NOMO-1 treated with dmso at 0.1 percent for 144 hours (cell line): ENCODE data around the gene TMEM132D.

Experiments used
- DNase-seq: peaks from one replicate; lab custom pipeline; 2025; ENCODE audit not compliant: unreplicated experiment; lab: John Stamatoyannopoulos, UW

TMEM132D gene

GRCh38 chr12:129483111-129483893 lies 420.5 kb downstream of the TMEM132D start:
- DNase-seq: no peak

GRCh38 chr12:129481921-129482320 lies 421.9 kb downstream of the TMEM132D start:
- no peak for DNase-seq

- no peak for DNase-seq
Observed at GRCh38 chr12:129470196-129470595, 433.6 kb downstream of the TMEM132D start.

- DNase-seq: no peak
Observed at GRCh38 chr12:129467726-129468125, 436.1 kb downstream of the TMEM132D start.

GRCh38 chr12:129467289-129467688 lies 436.5 kb downstream of the TMEM132D start:
- DNase-seq: no peak

GRCh38 chr12:129466499-129466898 lies 437.3 kb downstream of the TMEM132D start:
- DNase-seq: no peak

GRCh38 chr12:129459886-129460285 lies 443.9 kb downstream of the TMEM132D start:
- DNase-seq: no peak

- no peak for DNase-seq
Observed at GRCh38 chr12:129446696-129447095, 457.1 kb downstream of the TMEM132D start.

- DNase-seq: no peak
Observed at GRCh38 chr12:129440278-129440677, 463.5 kb downstream of the TMEM132D start.

GRCh38 chr12:129434790-129435189 lies 469.0 kb downstream of the TMEM132D start:
- DNase-seq: no peak

GRCh38 chr12:129428240-129428936 lies 475.4 kb downstream of the TMEM132D start:
- no peak for DNase-seq

GRCh38 chr12:129423041-129423580 lies 480.7 kb downstream of the TMEM132D start:
- no peak for DNase-seq

GRCh38 chr12:129413295-129413694 lies 490.5 kb downstream of the TMEM132D start:
- no peak for DNase-seq

- DNase-seq: no peak
Observed at GRCh38 chr12:129409281-129409680, 494.5 kb downstream of the TMEM132D start.

GRCh38 chr12:129404556-129404955 lies 499.3 kb downstream of the TMEM132D start:
- no peak for DNase-seq

GRCh38 chr12:129401572-129401971 lies 502.3 kb downstream of the TMEM132D start:
- DNase-seq: no peak

- no peak for DNase-seq
Observed at GRCh38 chr12:129394177-129394825, 509.5 kb downstream of the TMEM132D start.

GRCh38 chr12:129393357-129393937 lies 510.4 kb downstream of the TMEM132D start:
- DNase-seq: no peak

- DNase-seq: no peak
Observed at GRCh38 chr12:129385637-129385990, 518.2 kb downstream of the TMEM132D start.

GRCh38 chr12:129383956-129384355 lies 519.9 kb downstream of the TMEM132D start:
- no peak for DNase-seq

GRCh38 chr12:129381715-129382114 lies 522.1 kb downstream of the TMEM132D start:
- DNase-seq: no peak
